HepG2 (cell line): Measurements from ENCODE around the gene NCOR2. TPM values are rescaled to one million over a fixed set of nuclear protein-coding genes. Genes with fewer than 3 reads are reported as not detected.

ENCODE experiments used
- ETV5 ChIP-seq: IDR thresholded peaks from 2 replicates; pipeline ENCODE4 v1.6.1; 2018; ENCODE audit warnings: missing biosample characterization, missing genetic modification reagents, inconsistent platforms, borderline replicate concordance
- ISL2 ChIP-seq: sonication (generic); formaldehyde crosslinking; IDR thresholded peaks from 2 replicates; pipeline ENCODE4 v1.5.0; 2020; ENCODE audit warnings: missing genetic modification reagents
- NCOR1 ChIP-seq: fragments of 200-600 bp; sonication (generic); IDR thresholded peaks from 2 replicates; pipeline ENCODE4 v1.7.0; 2017; ENCODE audit warnings: antibody characterized with exemption, low read length, borderline replicate concordance
- ZNF768 ChIP-seq: sonication (generic); formaldehyde crosslinking; IDR thresholded peaks from 2 replicates; pipeline ENCODE4 v1.4.0; 2020; ENCODE audit warnings: missing genetic modification reagents
- ZNF776 ChIP-seq: sonication (generic); formaldehyde crosslinking; IDR thresholded peaks from 2 replicates; pipeline ENCODE4 v1.4.0; 2020; ENCODE audit warnings: mild to moderate bottlenecking, missing genetic modification reagents
- polyA plus RNA-seq, 8 experiments: library from polyadenylated mRNA; depleted of rRNA in 3 of 8; stranded (reverse) in 7 of 8; unstranded in 1 of 8; fragments of >200 nt; fragmentation: Illumina TruSeq in 4 of 8; extraction: Trizol in 4 of 8; gene quantifications; 2 replicates each; pipeline versions ENCODE4 v1.2.1 to v1.2.3, GENCODE V29; 2011 to 2016; ENCODE audit warnings: low read depth in 4 of 8, missing spikeins in 1 of 8, mixed read lengths in 1 of 8; ENCODE audit not compliant: insufficient read depth in 1 of 8
- total RNA-seq, 5 experiments: library from RNA; depleted of rRNA; stranded (reverse); fragments of >200 nt; fragmentation: Illumina TruSeq; extraction: Trizol; gene quantifications; 2 replicates each; pipeline ENCODE4 v1.2.3, GENCODE V29; 2016; ENCODE audit warnings: low read depth in 1 of 5
- TF ChIP-seq, protein P1 (sequence below): sonication (generic); formaldehyde crosslinking; IDR thresholded peaks from 2 replicates; pipeline ENCODE4 v1.4.0; 2020; ENCODE audit warnings: mild to moderate bottlenecking, missing genetic modification reagents
- TF ChIP-seq, protein P2 (sequence below): sonication (generic); formaldehyde crosslinking; IDR thresholded peaks from 2 replicates; pipeline ENCODE4 v1.5.0; 2020; ENCODE audit warnings: missing genetic modification reagents
- TF ChIP-seq, protein P3 (sequence below): sonication (generic); formaldehyde crosslinking; IDR thresholded peaks from 2 replicates; pipeline ENCODE4 v1.4.0; 2020; ENCODE audit warnings: missing genetic modification reagents

The NCOR2 gene
- total and polyA plus RNA-seq, 2 of the 13 experiments (the other 11 are each of a cell fraction or from before 2014, with no cell fraction given) = 4.5 to 5.7 TPM

DNA sequence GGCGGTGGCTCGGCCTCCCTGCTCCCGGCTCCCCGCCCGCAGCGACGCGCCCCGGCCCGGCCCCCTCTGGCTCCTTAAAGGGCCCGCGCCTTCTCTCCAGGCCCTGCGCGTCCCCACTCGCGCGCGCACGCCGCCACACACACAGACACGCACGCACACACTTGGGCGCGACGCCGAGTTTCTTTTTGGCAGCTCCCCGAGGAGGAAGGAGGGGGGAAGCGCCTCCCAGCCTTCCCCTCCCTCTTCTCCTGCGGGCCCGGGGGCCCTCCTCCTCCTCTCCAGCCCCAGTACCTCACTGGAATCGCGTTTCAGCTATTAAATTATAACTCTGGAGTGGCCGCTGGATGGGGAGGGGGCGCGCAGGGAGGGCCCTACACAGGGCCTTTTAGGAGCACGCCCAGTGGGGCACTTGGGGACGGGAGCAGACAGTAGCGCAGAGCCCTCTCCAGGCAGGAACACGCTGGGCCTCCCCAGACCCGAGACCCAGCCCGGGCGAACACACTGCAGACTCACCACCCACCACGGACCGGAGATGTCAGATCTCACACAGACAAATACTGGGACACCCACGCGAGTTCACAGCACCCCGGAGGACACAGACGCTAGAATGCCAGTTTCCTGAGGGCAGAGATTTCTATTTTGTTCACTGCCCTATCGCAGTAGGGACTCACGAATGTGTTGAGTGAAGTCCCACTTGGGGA is 411 bp upstream of the NCOR2 start (continued):
- TF ChIP-seq ISL2 (peak; percentile 19; the same call in 1 of the 2 replicates), ETV5 (CRISPR knock-in tag) (no peak), ZNF768 (CRISPR knock-in tag) (peak; percentile 46; the same call in 1 of the 2 replicates), NCOR1 (no peak), ZNF776 (CRISPR knock-in tag) (no peak)
- TF ChIP-seq, protein P1, sequence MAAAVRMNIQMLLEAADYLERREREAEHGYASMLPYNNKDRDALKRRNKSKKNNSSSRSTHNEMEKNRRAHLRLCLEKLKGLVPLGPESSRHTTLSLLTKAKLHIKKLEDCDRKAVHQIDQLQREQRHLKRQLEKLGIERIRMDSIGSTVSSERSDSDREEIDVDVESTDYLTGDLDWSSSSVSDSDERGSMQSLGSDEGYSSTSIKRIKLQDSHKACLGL (CRISPR knock-in tag) = 0 out of 2 replicates have a peak, but pooled peaks have one; percentile 24
- TF ChIP-seq, protein P2, sequence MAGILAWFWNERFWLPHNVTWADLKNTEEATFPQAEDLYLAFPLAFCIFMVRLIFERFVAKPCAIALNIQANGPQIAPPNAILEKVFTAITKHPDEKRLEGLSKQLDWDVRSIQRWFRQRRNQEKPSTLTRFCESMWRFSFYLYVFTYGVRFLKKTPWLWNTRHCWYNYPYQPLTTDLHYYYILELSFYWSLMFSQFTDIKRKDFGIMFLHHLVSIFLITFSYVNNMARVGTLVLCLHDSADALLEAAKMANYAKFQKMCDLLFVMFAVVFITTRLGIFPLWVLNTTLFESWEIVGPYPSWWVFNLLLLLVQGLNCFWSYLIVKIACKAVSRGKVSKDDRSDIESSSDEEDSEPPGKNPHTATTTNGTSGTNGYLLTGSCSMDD = no peak
- TF ChIP-seq, protein P3, sequence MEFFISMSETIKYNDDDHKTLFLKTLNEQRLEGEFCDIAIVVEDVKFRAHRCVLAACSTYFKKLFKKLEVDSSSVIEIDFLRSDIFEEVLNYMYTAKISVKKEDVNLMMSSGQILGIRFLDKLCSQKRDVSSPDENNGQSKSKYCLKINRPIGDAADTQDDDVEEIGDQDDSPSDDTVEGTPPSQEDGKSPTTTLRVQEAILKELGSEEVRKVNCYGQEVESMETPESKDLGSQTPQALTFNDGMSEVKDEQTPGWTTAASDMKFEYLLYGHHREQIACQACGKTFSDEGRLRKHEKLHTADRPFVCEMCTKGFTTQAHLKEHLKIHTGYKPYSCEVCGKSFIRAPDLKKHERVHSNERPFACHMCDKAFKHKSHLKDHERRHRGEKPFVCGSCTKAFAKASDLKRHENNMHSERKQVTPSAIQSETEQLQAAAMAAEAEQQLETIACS = peak; percentile 79
